GM12874 (cell line): ENCODE data around the gene EPB41L4B.

Experiments
- CTCF ChIP-seq: IDR thresholded peaks from 2 replicates; pipeline ENCODE4 v1.5.1; 2011; ENCODE audit warnings: low read depth, mild to moderate bottlenecking, control low read depth, low read length, moderate library complexity; ENCODE audit not compliant: insufficient read depth

Gene EPB41L4B

DNA sequence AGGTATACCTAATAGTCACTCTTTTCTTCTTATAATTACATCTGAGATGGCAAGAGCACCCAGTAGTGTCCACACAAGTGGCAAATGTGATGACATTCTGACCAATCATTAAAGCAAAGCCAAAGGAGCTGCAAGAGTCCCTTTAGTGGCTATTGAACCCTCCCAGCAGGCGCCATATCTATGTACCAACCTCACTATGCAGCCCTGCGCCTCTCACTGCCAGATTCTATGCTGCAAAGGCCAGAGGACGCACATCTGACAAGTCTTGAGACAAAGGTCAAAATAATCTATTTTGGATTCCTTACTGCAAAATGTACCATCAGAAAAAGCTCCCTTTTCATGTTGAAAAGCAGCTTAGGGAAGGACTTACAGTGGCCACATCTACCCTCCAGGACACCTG lies 47.0 kb downstream of the EPB41L4B start:
- TF ChIP-seq CTCF: no peak

DNA sequence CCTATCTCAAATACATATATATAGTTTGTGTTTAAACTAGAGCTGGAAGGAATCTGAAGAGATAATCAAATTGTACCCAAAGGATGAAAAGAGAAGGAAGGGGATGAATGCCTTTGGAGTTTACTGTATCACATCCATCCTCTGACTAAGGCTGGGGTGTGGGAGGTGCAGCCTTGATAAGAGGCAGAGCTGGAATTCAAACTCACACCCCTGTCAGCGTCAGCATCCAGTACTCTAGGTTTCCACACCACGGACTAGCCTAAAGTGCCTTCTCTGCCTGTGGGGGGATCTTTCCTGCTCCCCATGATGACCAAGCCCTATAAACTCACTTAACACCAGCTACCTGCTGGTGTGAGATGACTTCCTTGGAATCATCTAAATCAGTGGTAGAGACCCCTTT lies 48.1 kb downstream of the EPB41L4B start:
- no peak for TF ChIP-seq CTCF

- TF ChIP-seq CTCF: no peak
Measured at GRCh38 chr9:109272045-109272444, 48.8 kb downstream of the EPB41L4B start.

GRCh38 chr9:109270971-109271925 lies 49.6 kb downstream of the EPB41L4B start:
- no peak for TF ChIP-seq CTCF

GRCh38 chr9:109270441-109270840 lies 50.4 kb downstream of the EPB41L4B start:
- no peak for TF ChIP-seq CTCF

GRCh38 chr9:109269839-109270238 lies 51.0 kb downstream of the EPB41L4B start:
- no peak for TF ChIP-seq CTCF

- no peak for TF ChIP-seq CTCF
Measured at GRCh38 chr9:109269081-109269480, 51.8 kb downstream of the EPB41L4B start.
